BJ (cell line): ENCODE measurements around the gene GJC1. TPM values are rescaled to one million over a fixed set of nuclear protein-coding genes. Genes with fewer than 3 reads are reported as not detected.
A peak's percentile ranks its signal among the peaks of the same experiment; 100 is the strongest.

Experiments used
- CTCF ChIA-PET: fragments of 350-600 bp; formaldehyde crosslinking; extraction: SDS; loops from one replicate; lab custom pipeline; 2021; ENCODE audit warnings: antibody characterized with exemption, inconsistent platforms; lab: Yijun Ruan, JAX
- POLR2A ChIA-PET: fragments of 300-600 bp; sonication (Branson Sonifier 250); formaldehyde crosslinking; extraction: SDS; loops from one replicate; lab custom pipeline; 2021; ENCODE audit warnings: antibody characterized with exemption; lab: Charles Lee
- DNase-seq: peaks from one replicate; pipeline ENCODE4 v3.0.0-alpha.2; 2011; ENCODE audit warnings: low read depth
- H3K27me3 ChIP-seq: 2 replicates; pipeline ENCODE4 v1.6.0; 2011; ENCODE audit warnings: low read length; ENCODE audit not compliant: control insufficient read depth, insufficient read depth
- H3K36me3 ChIP-seq: 2 replicates; pipeline ENCODE4 v1.5.1; 2011; ENCODE audit warnings: low read length; ENCODE audit not compliant: control insufficient read depth, insufficient read depth
- H3K4me3 ChIP-seq: 2 replicates; pipeline ENCODE4 v1.5.1; 2011; ENCODE audit warnings: low read depth, mild to moderate bottlenecking, control low read depth, low read length
- CTCF ChIP-seq: IDR thresholded peaks from 2 replicates; pipeline ENCODE4 v1.5.1; 2011; ENCODE audit warnings: low read depth, mild to moderate bottlenecking, control low read depth, inconsistent platforms, low read length, moderate library complexity; ENCODE audit not compliant: insufficient read depth
- polyA minus RNA-seq: library from RNA; depleted of rRNA, polyadenylated mRNA; stranded (reverse); fragments of >200 nt; gene quantifications from 2 replicates; pipeline ENCODE4 v1.2.3, GENCODE V29; 2011; rRNA and poly(A)+ RNA removed
- polyA plus RNA-seq: library from polyadenylated mRNA; depleted of rRNA; stranded (reverse); fragments of >200 nt; gene quantifications from 2 replicates; pipeline ENCODE4 v1.2.3, GENCODE V29; 2011; rRNA removed

Gene GJC1
- polyA plus RNA-seq (26.5 and 32.2 TPM in 2 replicates), polyA minus RNA-seq (44.3 and 53.8 TPM in 2 replicates)

GRCh38 chr17:44829523-44830358 lies at the start of gene GJC1:
TSS of gene GJC1 (minus strand) at chr17:44830287. CDS start at chr17:44805817, 24,470 bp downstream.
- CTCF ChIA-PET: interaction anchor here (0.6 to 5.8 kb wide), 5 partner anchors 15 to 51 kb away, joined by 3 to 34 read pairs (median 6); no protein-coding TSS in a partner anchor
- no peaks in the 10 kb centered on the region for H3K27me3 ChIP-seq
- POLR2A ChIA-PET: interaction anchor here (0.7 kb wide), 1 partner anchor 45 kb away, joined by 6 read pairs; no protein-coding TSS in a partner anchor
- peak within 1 kb of the TSS; percentile 83 for H3K4me3 ChIP-seq
- no peak for DNase-seq
- no peaks in the 10 kb centered on the region for H3K36me3 ChIP-seq
- TF ChIP-seq CTCF: no peak

- H3K36me3 ChIP-seq: peaks cover 18% of the 10 kb centered on the region
- TF ChIP-seq CTCF: no peak
- DNase-seq: no peak
- H3K27me3 ChIP-seq: no peaks in the 10 kb centered on the region
- H3K4me3 ChIP-seq: no peak overlapping the region
- ChIA-PET POLR2A (no interaction called here), CTCF (interaction anchor here (0.9 to 14.7 kb wide), 20 partner anchors 8 to 143 kb away, joined by 3 to 368 read pairs (median 5); partner anchors contain the start of genes EFTUD2 and HIGD1B)
Observed at GRCh38 chr17:44879376-44879775, 49.3 kb upstream of the GJC1 start.

GRCh38 chr17:44878627-44879221 lies 48.6 kb upstream of the GJC1 start:
- Histone ChIP-seq H3K27me3 (no peaks in the 10 kb centered on the region), H3K4me3 (no peak overlapping the region), H3K36me3 (peaks cover 20% of the 10 kb centered on the region)
- no peak for DNase-seq
- TF ChIP-seq CTCF: peak; percentile 67
- CTCF ChIA-PET: interaction anchor here (0.6 to 14.7 kb wide), 23 partner anchors 8 to 179 kb away, joined by 3 to 368 read pairs (median 5); partner anchors contain the start of genes EFTUD2 and HIGD1B
- POLR2A ChIA-PET: no interaction called here

- ChIA-PET POLR2A (no interaction called here), CTCF (interaction anchor here (1.3 to 14.7 kb wide), 3 partner anchors 12 to 101 kb away, joined by 3 to 368 read pairs (median 101); no protein-coding TSS in a partner anchor)
- no peak for TF ChIP-seq CTCF
- Histone ChIP-seq H3K36me3 (peaks cover 15% of the 10 kb centered on the region), H3K4me3 (no peak overlapping the region), H3K27me3 (no peaks in the 10 kb centered on the region)
- no peak for DNase-seq
Observed at GRCh38 chr17:44877121-44877520, 47.0 kb upstream of the GJC1 start.

GRCh38 chr17:44875761-44876160 lies 45.7 kb upstream of the GJC1 start:
- Histone ChIP-seq H3K36me3 (peaks cover 19% of the 10 kb centered on the region), H3K4me3 (no peak overlapping the region), H3K27me3 (no peaks in the 10 kb centered on the region)
- DNase-seq: no peak
- ChIA-PET CTCF (interaction anchor here (8.2 to 14.7 kb wide), 2 partner anchors 10 to 100 kb away, joined by 101 to 368 read pairs; no protein-coding TSS in a partner anchor), POLR2A (no interaction called here)
- TF ChIP-seq CTCF: no peak
